GM19397 (cell line): ENCODE results near the gene ELP4.
"Not testable (repeated sequence)": the region's sequence is repeated elsewhere in the genome, so short reads cannot be mapped to it uniquely, and the experiment has no call there.

ENCODE experiments used
- ATAC-seq: cut with Tn5 transposase; IDR thresholded peaks from one replicate; pipeline ENCODE4 v1.9.1; 2021; ENCODE audit warnings: mild to moderate bottlenecking, moderate library complexity; ENCODE audit not compliant: unreplicated experiment

Gene ELP4

GRCh38 chr11:31641477-31642062, 132.0 kb downstream of the ELP4 start:
- no peak for ATAC-seq

GRCh38 chr11:31643857-31644256, 134.3 kb downstream of the ELP4 start:
- no peak for ATAC-seq

GRCh38 chr11:31645747-31646146, 136.2 kb downstream of the ELP4 start:
- no peak for ATAC-seq

GRCh38 chr11:31646216-31646615, 136.6 kb downstream of the ELP4 start:
- no peak for ATAC-seq

- no peak for ATAC-seq
Observed at GRCh38 chr11:31649129-31649966, 139.8 kb downstream of the ELP4 start.

- ATAC-seq = no peak
Observed at GRCh38 chr11:31651208-31651607, 141.6 kb downstream of the ELP4 start.

GRCh38 chr11:31651822-31652221, 142.3 kb downstream of the ELP4 start:
- ATAC-seq = peak; percentile 60

GRCh38 chr11:31652528-31652927, 143.0 kb downstream of the ELP4 start:
- ATAC-seq = no peak

- no peak for ATAC-seq
Observed at GRCh38 chr11:31655483-31655882, 145.9 kb downstream of the ELP4 start.

GRCh38 chr11:31656051-31656450, 146.5 kb downstream of the ELP4 start:
- ATAC-seq = no peak

- no peak for ATAC-seq
Observed at GRCh38 chr11:31657091-31657490, 147.5 kb downstream of the ELP4 start.

GRCh38 chr11:31664129-31664528, 154.6 kb downstream of the ELP4 start:
- no peak for ATAC-seq

- ATAC-seq = no peak
Observed at GRCh38 chr11:31664954-31665353, 155.4 kb downstream of the ELP4 start.

GRCh38 chr11:31671681-31672080, 162.1 kb downstream of the ELP4 start:
- ATAC-seq = no peak

GRCh38 chr11:31673108-31673507, 163.5 kb downstream of the ELP4 start:
- not testable (repeated sequence) for ATAC-seq

GRCh38 chr11:31676280-31676982, 166.9 kb downstream of the ELP4 start:
- ATAC-seq = no peak

GRCh38 chr11:31680770-31681169, 171.2 kb downstream of the ELP4 start:
- no peak for ATAC-seq

GRCh38 chr11:31687256-31687655, 177.7 kb downstream of the ELP4 start:
- no peak for ATAC-seq

GRCh38 chr11:31687861-31688260, 178.3 kb downstream of the ELP4 start:
- no peak for ATAC-seq

GRCh38 chr11:31689559-31689958, 180.0 kb downstream of the ELP4 start:
- ATAC-seq = no peak

- no peak for ATAC-seq
Observed at GRCh38 chr11:31690041-31690440, 180.5 kb downstream of the ELP4 start.

GRCh38 chr11:31690516-31690915, 180.9 kb downstream of the ELP4 start:
- ATAC-seq = no peak
